GM13977 (cell line): Measurements from ENCODE around the gene PDE4B.

Experiments used
- DNase-seq: peaks from one replicate; pipeline ENCODE4 v3.0.0; 2012; ENCODE audit warnings: low spot score
- in situ Hi-C: fragments of 300-500 bp; cut with MboI; formaldehyde crosslinking; loops from one replicate; pipeline ENCODE4 v1.12.0; 2022; ENCODE audit warnings: low sequenced_read_pairs, low pct_unique_long_range_greater_than_20kb, mixed read lengths, inconsistent platforms; ENCODE audit not compliant: unreplicated experiment
- TF ChIP-seq, protein P1 (sequence below): IDR thresholded peaks from 2 replicates; pipeline ENCODE4 v1.5.1; 2012; ENCODE audit warnings: mild to moderate bottlenecking, control low read depth; ENCODE audit not compliant: insufficient read depth; ENCODE audit errors: extremely low read depth, missing control alignments

The PDE4B gene

DNA sequence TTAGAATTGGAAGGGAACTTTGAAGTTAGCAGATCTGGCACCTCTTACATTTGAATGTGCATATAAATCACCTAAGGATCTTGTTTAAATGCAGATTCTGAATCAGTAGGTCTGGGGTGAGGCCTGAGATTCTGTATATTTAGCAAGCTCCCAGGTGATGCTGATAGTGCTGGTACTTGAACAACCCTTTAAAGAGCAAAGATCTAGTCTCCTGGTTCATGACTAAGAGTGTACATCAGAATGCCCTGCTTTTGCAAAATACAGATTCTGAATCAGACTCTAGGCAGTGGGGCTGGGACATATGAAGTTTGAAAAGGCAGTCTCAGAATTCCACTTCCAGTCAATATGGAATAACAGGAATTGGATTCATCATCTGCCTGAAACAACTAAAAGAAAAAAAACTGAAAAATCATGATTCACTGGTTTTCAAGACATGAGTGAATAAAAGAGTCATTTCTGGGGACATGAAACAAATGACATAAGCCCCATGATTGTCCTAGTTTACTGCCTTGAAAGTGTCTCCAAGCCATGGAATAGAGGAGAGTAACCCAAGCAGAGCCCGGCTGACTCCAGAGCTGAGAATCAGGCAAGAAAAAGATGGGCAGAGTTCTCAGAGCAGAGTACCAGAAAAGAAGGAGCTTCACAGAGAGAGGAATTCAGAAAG, 591.7 kb downstream of the PDE4B start:
- DNase-seq, result no peak
- TF ChIP-seq, protein P1, sequence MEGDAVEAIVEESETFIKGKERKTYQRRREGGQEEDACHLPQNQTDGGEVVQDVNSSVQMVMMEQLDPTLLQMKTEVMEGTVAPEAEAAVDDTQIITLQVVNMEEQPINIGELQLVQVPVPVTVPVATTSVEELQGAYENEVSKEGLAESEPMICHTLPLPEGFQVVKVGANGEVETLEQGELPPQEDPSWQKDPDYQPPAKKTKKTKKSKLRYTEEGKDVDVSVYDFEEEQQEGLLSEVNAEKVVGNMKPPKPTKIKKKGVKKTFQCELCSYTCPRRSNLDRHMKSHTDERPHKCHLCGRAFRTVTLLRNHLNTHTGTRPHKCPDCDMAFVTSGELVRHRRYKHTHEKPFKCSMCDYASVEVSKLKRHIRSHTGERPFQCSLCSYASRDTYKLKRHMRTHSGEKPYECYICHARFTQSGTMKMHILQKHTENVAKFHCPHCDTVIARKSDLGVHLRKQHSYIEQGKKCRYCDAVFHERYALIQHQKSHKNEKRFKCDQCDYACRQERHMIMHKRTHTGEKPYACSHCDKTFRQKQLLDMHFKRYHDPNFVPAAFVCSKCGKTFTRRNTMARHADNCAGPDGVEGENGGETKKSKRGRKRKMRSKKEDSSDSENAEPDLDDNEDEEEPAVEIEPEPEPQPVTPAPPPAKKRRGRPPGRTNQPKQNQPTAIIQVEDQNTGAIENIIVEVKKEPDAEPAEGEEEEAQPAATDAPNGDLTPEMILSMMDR, result no peak
- in situ Hi-C loops, result no loop called here

GRCh38 chr1:66386712-66387111, 594.0 kb downstream of the PDE4B start:
- DNase-seq, result no peak
- TF ChIP-seq, protein P1, result no peak
- in situ Hi-C loops, result no loop called here

DNA sequence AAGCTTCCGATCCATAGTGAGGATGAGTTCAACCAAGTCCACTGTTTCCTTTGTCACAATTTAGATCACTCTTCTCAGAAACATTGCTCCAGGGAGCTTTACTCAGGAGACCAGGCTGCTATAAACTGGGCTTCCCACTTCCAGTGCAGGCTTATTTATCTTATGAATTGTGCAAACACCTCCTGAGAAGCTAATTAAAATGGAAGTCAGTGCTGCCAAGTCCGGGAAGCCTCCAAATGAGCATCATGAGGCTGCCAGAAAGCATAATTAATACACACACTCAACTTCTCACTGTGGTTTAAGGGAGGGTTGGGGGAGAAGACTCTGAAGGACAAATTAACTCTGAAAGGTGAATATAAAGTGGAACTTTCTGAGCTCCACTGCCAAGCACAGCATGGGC, 596.2 kb downstream of the PDE4B start:
- TF ChIP-seq, protein P1, result no peak
- in situ Hi-C loops, result no loop called here
- DNase-seq, result no peak

- no peak for DNase-seq
- in situ Hi-C loops, result no loop called here
These were observed 601.0 kb downstream of the PDE4B start for GRCh38 chr1:66393586-66394287.

GRCh38 chr1:66394603-66395002, 601.9 kb downstream of the PDE4B start:
- in situ Hi-C loops, result no loop called here
- TF ChIP-seq, protein P1, result no peak
- no peak for DNase-seq

More at GRCh38 chr1:66393586-66394287, 601.0 kb downstream of the PDE4B start:
- TF ChIP-seq, protein P1, result no peak

GRCh38 chr1:66395202-66396061, 602.7 kb downstream of the PDE4B start:
- DNase-seq, result no peak
- in situ Hi-C loops, result no loop called here
- TF ChIP-seq, protein P1, result no peak
